NK-92 (cell line): ENCODE results near the gene EXOC6B.

Experiments used
- DNase-seq: peaks from one replicate; lab custom pipeline; 2025; ENCODE audit not compliant: unreplicated experiment; lab: John Stamatoyannopoulos, UW

Gene EXOC6B

DNA sequence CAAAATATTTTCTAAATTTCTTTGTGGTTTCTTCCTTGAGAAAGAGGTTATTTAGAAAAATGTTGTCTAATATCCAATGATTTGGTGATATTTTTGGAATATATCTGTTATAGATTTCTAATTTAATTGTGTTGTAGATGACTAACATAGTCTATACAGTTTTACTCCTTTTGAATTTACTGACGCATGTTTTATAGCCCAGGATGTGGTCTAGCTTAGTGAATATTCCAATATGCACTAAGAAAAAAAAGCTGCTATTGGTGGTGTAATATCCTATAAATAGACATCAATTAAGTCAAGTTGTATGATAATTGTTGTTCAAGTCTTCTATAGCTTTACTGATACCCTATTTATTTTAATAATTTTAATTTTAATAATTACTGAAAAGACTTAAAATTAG lies 437.6 kb downstream of the EXOC6B start:
- DNase-seq = no peak

- DNase-seq = no peak
These were observed 439.5 kb downstream of the EXOC6B start for GRCh38 chr2:72386288-72386687.

GRCh38 chr2:72378753-72379348 lies 447.0 kb downstream of the EXOC6B start:
- no peak for DNase-seq

DNA sequence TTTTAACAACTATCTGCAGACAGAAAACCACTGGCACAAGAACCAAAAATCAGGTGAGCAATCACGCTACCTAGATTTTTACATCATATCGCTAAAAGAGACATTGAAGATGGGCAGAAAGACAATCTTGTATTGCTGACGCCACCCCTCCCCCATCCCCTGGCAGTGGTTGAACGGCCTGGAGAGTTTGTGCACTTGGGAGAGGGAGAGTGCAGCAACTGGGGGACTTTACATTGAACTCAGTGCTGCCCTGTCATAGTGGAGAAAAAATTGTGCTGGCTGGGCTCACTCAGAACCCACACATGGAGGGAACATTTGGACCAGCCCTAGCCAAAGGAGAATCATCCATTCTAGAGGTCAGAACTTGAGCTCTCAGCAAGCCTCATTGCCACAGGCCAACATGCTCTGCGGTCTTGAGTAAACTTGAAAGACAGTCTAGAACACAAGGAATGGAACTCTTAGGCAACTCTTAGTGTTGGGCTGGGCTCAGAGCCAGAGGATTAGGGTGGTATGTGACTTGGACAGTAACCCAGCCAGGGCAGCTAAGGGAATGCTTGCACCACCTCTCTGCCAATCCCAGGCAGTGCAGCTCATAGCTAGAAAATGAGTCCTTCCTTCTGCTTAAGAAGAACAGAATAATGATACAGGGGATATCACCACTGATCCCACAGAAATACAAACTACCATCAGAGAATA lies 458.2 kb downstream of the EXOC6B start:
- DNase-seq = no peak

- no peak for DNase-seq
These were observed 462.4 kb downstream of the EXOC6B start for GRCh38 chr2:72363406-72363805.

DNA sequence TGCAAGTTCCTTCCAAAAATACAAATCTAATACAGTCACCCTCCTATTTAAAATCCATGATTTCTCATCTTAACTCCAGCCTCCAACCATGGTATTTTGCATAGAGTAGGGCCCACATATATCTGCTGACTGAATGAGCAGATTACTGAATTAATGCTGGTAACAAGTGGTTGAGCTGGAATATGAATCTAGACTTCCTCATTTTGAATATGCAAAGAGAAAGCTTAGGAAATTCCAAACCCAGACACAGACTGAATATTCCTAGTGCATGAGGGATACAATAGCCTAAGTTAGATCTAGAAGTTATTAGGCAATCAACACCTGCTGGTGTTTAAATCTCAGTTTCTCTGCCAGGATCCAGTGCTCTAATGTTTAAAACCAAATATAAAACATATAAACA lies 463.1 kb downstream of the EXOC6B start:
- DNase-seq = no peak

- no peak for DNase-seq
These were observed 464.3 kb downstream of the EXOC6B start for GRCh38 chr2:72361521-72361920.

DNA sequence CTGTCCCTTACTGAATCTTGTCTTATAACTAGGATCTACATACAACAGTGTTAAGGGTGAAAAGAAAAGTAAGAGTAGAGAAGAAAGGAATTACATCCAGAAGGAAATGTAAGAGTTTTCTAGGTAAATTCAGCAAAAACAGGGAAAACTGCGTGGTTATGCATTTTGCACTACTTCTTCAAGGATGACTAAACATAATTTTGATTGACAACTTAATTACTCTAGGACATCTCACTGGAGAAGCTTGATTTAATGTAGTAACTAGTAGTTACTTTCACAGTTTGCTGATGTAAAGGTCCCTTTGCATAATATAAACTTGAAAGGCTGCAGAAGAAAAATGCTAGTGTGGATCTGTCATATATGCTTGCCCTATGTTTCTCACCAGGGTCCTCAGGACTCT lies 464.8 kb downstream of the EXOC6B start:
- DNase-seq = no peak

DNA sequence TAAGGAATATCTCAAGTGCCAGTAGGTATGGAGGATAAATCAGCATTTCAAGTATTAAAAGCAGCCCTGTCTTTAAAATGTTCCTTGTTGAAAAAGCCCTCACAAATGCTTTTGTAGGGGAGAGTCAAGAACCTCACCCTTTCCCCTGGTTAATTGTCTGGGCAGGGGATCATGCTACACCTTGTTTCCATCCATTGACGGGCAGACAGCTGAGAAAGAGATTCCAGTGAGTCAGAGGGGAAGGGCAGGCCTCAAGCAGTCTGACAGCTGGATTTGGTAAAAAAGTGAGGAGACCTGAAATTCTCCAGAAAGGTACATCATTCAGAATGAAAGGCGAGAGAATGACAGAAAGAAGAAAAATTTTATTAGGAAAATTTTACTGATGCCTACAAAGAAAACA lies 475.0 kb downstream of the EXOC6B start:
- no peak for DNase-seq

GRCh38 chr2:72349016-72349415 lies 476.8 kb downstream of the EXOC6B start:
- DNase-seq = no peak

DNA sequence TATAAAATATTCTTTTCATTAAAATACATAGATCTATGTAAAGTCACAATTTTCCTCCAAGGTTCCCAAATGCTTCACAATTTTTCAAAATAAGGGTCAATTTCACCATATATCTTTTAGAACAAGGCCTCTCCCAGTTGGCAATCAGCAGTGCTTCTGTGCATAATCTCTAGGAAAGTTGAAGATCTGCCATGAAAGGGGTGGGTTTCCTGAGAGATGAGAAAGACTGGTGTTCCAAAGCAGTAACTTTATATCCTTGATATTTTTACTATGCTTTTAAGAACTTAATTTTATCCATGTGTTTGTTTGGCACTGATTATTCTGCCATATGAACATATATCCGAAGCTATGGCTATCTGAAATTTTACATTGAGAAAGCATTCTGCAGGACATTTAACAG lies 478.8 kb downstream of the EXOC6B start:
- no peak for DNase-seq

GRCh38 chr2:72341639-72342038 lies 484.2 kb downstream of the EXOC6B start:
- no peak for DNase-seq

DNA sequence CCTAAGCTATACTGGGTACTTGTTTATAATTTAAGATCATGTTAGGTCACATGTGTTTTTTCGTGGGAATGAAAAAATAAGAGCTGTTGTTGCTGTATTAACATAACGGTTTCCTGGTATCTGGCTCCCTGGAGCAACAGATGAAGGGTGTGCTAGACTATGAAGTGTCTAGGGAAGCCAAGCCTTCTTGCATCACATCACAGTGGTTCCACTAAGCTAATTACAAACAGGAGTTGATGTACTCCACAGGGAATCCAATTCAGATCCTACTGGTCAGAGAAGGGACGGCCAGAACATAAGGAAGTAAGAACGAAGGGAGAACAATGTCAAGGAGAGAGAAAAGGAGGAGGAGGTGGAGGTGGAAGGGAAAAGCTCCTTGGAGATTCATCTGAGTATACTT lies 485.2 kb downstream of the EXOC6B start:
- no peak for DNase-seq

GRCh38 chr2:72338076-72338475 lies 487.8 kb downstream of the EXOC6B start:
- DNase-seq = no peak

DNA sequence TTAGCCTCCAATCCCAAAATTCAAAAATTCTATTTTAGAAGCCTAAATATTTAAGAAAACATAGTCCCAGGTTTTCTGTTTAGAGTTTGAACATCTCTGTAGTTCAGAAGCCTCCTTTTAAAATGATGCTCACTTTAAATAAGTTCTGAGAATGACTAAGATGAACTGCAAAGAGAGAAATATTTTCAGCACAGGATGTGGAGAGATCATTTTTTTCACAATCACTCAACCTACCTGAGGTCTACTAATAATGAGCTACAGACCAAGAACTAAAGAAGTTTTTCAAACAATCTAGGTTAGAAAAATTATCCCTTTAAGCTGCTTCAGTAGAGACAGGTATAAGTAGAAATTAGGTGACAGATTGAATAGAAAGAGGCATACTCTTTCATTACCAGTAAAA lies 493.1 kb downstream of the EXOC6B start:
- DNase-seq = no peak

DNA sequence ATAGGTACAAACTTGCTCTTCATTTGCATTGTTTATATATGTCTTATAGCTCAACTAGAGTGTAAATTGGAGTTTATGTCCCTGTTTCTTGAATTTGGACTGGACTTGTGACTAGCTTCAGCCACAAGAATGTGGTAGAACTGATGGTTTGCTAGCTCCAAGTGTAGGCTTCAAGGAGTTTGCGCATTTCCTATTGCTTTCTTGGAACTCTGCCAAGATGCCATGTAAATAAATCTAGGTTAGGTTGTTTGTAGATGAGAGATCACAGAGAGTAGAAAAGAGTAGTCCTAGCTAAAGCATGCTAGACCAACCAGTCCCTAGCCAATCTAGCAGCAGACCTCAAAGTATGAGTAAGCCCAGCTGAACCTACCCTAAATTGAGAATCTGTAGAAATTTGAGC lies 495.2 kb downstream of the EXOC6B start:
- no peak for DNase-seq

- no peak for DNase-seq
These were observed 499.1 kb downstream of the EXOC6B start for GRCh38 chr2:72326759-72327158.

GRCh38 chr2:72325592-72326422 lies 500.0 kb downstream of the EXOC6B start:
- DNase-seq = no peak

GRCh38 chr2:72316774-72317173 lies 509.1 kb downstream of the EXOC6B start:
- no peak for DNase-seq

DNA sequence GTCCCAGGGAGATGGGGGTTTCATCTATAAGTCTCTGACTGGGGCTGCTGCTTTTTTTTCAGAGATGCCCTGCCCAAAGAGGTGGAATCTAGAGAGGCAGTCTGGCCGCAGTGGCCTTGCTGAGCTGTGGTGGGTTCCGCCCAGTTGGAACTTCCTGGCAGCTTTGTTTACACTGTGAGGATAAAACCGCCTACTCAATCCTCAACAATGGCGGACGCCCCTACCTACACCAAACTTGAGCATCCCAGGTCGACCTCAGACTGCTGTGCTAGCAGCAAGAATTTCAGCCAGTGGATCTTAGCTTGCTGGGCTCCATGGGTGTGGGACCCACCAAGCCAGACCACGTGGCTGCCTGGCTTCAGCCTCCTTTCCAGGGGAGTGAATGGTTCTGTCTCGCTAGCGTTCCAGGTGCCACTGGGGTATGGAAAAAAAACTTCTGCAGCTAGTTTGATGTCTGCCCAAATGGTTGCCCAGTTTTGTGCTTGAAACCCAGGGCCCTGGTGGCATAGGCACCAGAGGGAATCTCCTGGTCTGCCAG lies 525.6 kb downstream of the EXOC6B start:
- DNase-seq = no peak

GRCh38 chr2:72293620-72294019 lies 532.2 kb downstream of the EXOC6B start:
- no peak for DNase-seq

- DNase-seq = no peak
These were observed 533.4 kb downstream of the EXOC6B start for GRCh38 chr2:72292433-72292832.
